ENCODE measurements around the gene SPAG5.

SPAG5 gene, protein sequence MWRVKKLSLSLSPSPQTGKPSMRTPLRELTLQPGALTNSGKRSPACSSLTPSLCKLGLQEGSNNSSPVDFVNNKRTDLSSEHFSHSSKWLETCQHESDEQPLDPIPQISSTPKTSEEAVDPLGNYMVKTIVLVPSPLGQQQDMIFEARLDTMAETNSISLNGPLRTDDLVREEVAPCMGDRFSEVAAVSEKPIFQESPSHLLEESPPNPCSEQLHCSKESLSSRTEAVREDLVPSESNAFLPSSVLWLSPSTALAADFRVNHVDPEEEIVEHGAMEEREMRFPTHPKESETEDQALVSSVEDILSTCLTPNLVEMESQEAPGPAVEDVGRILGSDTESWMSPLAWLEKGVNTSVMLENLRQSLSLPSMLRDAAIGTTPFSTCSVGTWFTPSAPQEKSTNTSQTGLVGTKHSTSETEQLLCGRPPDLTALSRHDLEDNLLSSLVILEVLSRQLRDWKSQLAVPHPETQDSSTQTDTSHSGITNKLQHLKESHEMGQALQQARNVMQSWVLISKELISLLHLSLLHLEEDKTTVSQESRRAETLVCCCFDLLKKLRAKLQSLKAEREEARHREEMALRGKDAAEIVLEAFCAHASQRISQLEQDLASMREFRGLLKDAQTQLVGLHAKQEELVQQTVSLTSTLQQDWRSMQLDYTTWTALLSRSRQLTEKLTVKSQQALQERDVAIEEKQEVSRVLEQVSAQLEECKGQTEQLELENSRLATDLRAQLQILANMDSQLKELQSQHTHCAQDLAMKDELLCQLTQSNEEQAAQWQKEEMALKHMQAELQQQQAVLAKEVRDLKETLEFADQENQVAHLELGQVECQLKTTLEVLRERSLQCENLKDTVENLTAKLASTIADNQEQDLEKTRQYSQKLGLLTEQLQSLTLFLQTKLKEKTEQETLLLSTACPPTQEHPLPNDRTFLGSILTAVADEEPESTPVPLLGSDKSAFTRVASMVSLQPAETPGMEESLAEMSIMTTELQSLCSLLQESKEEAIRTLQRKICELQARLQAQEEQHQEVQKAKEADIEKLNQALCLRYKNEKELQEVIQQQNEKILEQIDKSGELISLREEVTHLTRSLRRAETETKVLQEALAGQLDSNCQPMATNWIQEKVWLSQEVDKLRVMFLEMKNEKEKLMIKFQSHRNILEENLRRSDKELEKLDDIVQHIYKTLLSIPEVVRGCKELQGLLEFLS

DNA sequence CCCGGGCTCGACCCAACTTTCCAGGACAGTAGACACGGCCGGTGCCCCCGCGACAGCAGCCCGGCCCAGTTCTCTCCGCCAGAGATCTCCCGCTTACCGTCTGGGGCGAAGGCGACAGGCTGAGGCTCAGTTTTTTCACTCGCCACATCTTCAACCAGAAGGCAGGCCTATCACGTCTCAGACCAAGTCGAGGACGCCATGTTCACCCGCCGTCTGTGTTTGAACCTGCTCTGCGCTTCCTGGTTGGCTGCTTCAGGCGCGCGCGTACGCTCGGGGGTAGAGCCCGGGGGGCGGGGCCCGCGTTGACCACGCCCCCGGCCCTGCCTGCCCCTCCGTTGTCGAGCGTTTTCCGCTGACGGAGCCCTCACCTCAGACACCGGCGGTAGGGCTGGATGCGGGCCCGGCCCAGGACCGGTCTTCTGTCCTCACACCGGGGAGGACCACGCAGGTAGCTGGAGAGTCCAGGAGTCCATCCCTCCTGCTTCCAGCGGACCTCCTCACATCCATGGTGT lies at the start of gene SPAG5:
Gene SPAG5 (minus strand): TSS at position 227 of the 512 bp plus-strand sequence. CDS start 79 bp downstream, at position 148.
- H3K4me3 ChIP-seq (ENCODE audit: low read depth, low read length) = peak within 1 kb of the TSS; percentile 94
- TF ChIP-seq, protein P1, sequence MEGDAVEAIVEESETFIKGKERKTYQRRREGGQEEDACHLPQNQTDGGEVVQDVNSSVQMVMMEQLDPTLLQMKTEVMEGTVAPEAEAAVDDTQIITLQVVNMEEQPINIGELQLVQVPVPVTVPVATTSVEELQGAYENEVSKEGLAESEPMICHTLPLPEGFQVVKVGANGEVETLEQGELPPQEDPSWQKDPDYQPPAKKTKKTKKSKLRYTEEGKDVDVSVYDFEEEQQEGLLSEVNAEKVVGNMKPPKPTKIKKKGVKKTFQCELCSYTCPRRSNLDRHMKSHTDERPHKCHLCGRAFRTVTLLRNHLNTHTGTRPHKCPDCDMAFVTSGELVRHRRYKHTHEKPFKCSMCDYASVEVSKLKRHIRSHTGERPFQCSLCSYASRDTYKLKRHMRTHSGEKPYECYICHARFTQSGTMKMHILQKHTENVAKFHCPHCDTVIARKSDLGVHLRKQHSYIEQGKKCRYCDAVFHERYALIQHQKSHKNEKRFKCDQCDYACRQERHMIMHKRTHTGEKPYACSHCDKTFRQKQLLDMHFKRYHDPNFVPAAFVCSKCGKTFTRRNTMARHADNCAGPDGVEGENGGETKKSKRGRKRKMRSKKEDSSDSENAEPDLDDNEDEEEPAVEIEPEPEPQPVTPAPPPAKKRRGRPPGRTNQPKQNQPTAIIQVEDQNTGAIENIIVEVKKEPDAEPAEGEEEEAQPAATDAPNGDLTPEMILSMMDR (IDR thresholded peaks at IDR 0.05; ENCODE audit: control insufficient read depth, extremely low read depth, insufficient read depth) = no peak
- peak; percentile 71 for DNase-seq (ENCODE audit: low read depth)

DNA sequence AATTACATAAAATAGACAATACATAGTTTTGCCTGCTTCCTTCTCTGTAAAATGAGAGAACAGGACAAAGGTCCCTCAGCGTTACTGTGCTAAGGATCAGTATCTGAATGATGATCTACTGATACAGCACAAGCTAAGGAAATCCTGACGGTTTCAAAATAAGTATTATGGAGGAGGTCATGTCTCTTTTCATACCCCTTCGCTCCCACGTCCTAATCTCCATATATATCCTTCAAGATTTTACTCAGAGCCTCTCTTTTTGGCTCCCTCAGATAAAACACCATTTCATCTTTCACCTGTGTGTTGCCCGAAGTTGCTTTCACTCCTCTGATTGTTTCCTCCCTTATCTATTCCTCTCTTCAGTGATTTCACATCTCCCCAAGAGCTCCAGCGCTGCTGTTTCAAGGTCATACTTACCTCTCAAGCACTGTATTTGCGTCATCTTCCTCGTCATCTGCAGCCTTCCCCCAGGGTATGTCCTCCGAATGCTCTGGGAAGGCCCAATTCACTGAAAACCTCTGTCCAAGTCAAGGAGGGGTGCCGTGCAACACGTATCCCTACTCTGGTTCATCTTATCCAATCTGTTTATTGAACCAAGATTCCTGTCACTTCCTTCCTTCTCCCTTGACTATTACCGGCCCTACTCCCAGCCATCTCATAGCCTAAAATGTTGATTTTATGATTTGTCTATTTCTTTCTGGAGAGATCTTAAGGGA lies 47.4 kb upstream of the SPAG5 start:
- H3K4me3 ChIP-seq (ENCODE audit: low read depth, low read length) = no peak overlapping the region
- no peak for DNase-seq (ENCODE audit: low read depth)
- TF ChIP-seq, protein P1 (IDR thresholded peaks at IDR 0.05; ENCODE audit: control insufficient read depth, extremely low read depth, insufficient read depth) = no peak

DNA sequence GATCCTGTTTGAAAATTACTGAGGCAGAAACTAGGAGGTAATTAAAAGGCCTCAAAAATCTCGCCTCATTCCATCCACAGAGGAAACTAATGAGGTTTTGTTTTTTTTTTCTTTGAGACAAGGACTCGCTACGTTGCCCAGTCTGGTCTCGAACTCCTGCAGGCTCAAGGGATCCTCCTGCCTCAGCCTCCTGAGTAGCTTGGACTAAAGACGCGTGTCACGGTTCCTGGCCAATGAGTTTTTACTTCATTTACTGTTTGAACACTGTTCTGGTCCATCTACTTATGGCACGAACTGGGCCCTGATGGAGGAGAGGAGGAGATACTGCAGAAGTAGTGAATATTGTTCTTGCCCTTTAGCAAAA lies 46.7 kb upstream of the SPAG5 start:
- H3K4me3 ChIP-seq (ENCODE audit: low read depth, low read length) = peak overlapping the region; percentile 99
- no peak for DNase-seq (ENCODE audit: low read depth)
- TF ChIP-seq, protein P1 (IDR thresholded peaks at IDR 0.05; ENCODE audit: control insufficient read depth, extremely low read depth, insufficient read depth) = no peak

DNA sequence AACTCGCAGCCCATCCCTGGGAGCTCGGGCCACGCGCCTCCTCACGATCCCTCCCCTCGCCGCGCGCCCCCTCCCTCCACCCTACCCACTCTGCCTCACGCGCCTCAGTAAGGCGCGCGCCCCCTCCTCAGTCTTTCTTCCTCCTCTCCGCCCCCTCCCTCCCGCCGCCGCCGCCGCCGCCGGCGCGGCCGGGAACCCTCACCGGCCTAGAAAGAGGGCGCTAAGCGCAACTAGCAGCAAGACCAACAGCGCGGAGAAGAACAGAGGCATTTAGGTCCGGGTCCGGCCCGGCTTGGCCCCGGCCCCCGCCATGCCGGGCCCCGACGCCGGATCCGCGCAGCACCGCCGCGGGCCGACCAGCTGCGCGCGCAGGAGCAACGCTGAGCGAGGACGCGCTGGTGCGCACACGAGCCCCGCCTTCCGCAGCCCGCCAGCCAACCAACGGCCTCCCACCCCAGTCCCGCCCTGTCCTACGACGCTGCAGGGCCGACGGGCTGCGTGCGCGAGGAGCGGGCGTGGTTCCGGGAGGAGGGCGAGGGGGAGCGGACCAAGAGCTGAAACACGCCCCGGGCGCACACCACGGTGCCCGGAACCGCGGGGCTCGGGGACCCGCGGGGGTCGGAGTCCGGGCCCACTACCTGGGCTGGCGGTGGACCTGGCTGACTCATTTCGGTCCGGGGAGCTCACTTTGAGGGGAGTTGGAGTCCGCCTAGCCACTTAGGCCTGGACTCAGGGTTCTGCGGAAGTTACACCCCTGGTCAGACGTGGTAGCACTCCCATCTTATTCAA lies 46.2 kb upstream of the SPAG5 start, which contains the start of gene BLTP2:
Gene BLTP2 (minus strand): TSS at position 372 of the 789 bp plus-strand sequence. CDS start 102 bp downstream, at position 270.
- peak; percentile 78 for DNase-seq (ENCODE audit: low read depth)
- H3K4me3 ChIP-seq (ENCODE audit: low read depth, low read length) = peak within 1 kb of the TSS; percentile 99
- TF ChIP-seq, protein P1 (IDR thresholded peaks at IDR 0.05; ENCODE audit: control insufficient read depth, extremely low read depth, insufficient read depth) = no peak

DNA sequence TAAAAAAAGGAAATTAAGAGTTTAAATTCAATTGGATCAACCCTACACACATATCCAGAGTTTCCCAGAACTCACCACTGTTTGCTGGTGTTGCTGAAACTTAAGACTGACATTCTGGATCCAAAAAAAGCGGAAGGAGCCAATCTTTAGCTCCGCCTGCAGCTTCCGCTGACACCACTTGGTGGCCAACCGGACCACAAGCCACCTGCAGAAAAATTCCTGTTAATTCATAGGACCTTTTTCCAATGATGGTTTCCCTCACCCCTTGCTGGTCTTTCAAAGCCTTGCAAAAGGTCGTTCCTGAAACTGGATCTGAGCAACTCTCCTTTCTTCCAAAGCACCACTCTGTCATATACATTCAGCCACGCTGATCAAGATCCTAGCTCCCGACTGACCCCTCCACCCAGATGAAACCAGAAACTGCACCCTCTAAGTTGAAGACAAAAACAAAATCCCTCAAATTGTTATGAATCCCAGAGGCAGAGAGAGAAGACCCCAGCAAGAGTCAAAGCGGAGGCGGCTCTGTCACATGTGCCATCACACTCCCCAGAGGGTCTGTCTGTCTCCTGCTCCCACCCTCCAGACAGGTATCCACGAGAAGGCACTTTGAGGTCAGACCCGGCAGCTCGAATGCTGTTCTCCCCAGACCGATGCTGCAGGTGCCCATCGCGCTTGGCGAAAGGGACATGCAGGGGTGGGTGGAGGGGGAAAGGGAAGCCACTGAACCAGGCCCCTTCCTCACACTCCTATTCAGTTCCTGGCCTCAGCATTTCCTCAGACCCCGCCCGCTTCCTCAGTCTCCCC lies 45.4 kb upstream of the SPAG5 start:
- DNase-seq (ENCODE audit: low read depth) = peak; percentile 35
- peak overlapping the region; percentile 99 for H3K4me3 ChIP-seq (ENCODE audit: low read depth, low read length)
- TF ChIP-seq, protein P1 (IDR thresholded peaks at IDR 0.05; ENCODE audit: control insufficient read depth, extremely low read depth, insufficient read depth) = peak; percentile 32; the same call in 1 of the 2 replicates

Data from LNCaP clone FGC (cell line).